Measurements from ENCODE around the gene GDF2. TPM values are rescaled to one million over a fixed set of nuclear protein-coding genes. Genes with fewer than 3 reads are reported as not detected.

Gene GDF2
- total RNA-seq, 1 experiment from 2014 or later: not detected

DNA sequence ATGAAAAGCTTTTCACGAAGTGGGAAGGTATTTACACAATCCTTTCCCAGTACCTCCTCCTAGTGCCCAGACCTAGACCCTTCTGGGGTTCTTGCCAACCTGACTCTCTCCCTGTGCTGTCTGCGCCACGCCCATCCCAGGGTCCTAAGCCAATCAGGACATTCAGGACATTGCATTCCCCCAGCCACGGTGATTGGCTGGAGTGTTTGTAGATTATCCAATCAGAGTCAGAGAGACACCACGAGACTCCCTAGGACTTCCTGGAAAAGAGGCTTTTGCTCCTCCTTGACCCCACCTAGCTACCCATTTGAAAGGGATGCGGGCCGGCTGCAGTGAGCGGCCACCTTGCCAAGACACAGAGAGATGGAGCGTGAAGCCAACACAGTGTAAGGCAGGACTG is 3.5 kb upstream of the GDF2 start:
- H2AK5ac ChIP-seq (ENCODE audit: insufficient read length, low read length): no peak overlapping the region
- no peaks in the 10 kb centered on the region for H3K23me2 ChIP-seq (ENCODE audit: insufficient read length, low read depth, low read length, poor library complexity, severe bottlenecking)
- no peak overlapping the region for H2AFZ ChIP-seq (ENCODE audit: low read length)
- no peak overlapping the region for H2BK5ac ChIP-seq (ENCODE audit: insufficient read length, low read length)
- no peak overlapping the region for H3K56ac ChIP-seq (ENCODE audit: insufficient read length, low read depth, low read length)
- H3K79me1 ChIP-seq (ENCODE audit: insufficient read depth, low read depth, low read length, poor library complexity, severe bottlenecking): no peaks in the 10 kb centered on the region
- no peaks in the 10 kb centered on the region for H4K20me1 ChIP-seq (ENCODE audit: control insufficient read depth, insufficient read depth, insufficient read length)
- no peaks in the 10 kb centered on the region; a peak in 1 of 7 replicates for H3K36me3 Mint-ChIP-seq (ENCODE audit: insufficient read depth in 1 of 3, low read depth in 3 of 3)
- H2BK120ac ChIP-seq (ENCODE audit: low read depth, low read length, poor library complexity, severe bottlenecking): no peak overlapping the region
- H4K91ac ChIP-seq (ENCODE audit: insufficient read length, low read depth, low read length): no peak overlapping the region
- DNase-seq: peak; percentile 65
- no peaks in the 10 kb centered on the region for H3K4me1 ChIP-seq (ENCODE audit: insufficient read depth, low read length)
- no peak overlapping the region for H3K27ac ChIP-seq (ENCODE audit: insufficient read length, low read depth, low read length)
- H3K18ac ChIP-seq (ENCODE audit: insufficient read length, low read depth, low read length): no peak overlapping the region
- no peak overlapping the region for H2BK20ac ChIP-seq (ENCODE audit: low read depth, low read length, poor library complexity, severe bottlenecking)
- no peak overlapping the region for H4K8ac ChIP-seq (replicated peaks; ENCODE audit: insufficient read length, low read depth, low read length)
- no peak overlapping the region for H3K4me2 ChIP-seq (ENCODE audit: insufficient read depth, insufficient read length, low read length)
- H3K4ac ChIP-seq (ENCODE audit: low read depth, low read length): no peak overlapping the region
- H2BK12ac ChIP-seq (ENCODE audit: insufficient read length, low read depth, low read length): no peak overlapping the region
- H3K14ac ChIP-seq (ENCODE audit: insufficient read depth, low read length): no peak overlapping the region
- no CpG with 5 or more reads among the region's 9 CpGs for WGBS (ENCODE audit: extremely low coverage, insufficient read length, low lambda C conversion rate)
- no peaks in the 10 kb centered on the region for H3K9me3 ChIP-seq (ENCODE audit: control insufficient read depth, low read depth, low read length)
- H3K79me2 ChIP-seq (ENCODE audit: insufficient read depth, low read length): no peaks in the 10 kb centered on the region
- no peak overlapping the region for H3T11ph ChIP-seq (ENCODE audit: low read length)
- no peak overlapping the region for H3K9ac ChIP-seq (ENCODE audit: extremely low read depth, insufficient read length, low read length)
- no peak overlapping the region for H2BK15ac ChIP-seq (ENCODE audit: low read depth, low read length)
- H3K27me3 ChIP-seq (ENCODE audit: insufficient read depth, low read length): no peaks in the 10 kb centered on the region
- no peak overlapping the region for H3K4me3 Mint-ChIP-seq
- H3K27me3 Mint-ChIP-seq (ENCODE audit: low read depth): peaks cover 4% of the 10 kb centered on the region
- H4K5ac ChIP-seq (ENCODE audit: insufficient read length, low read depth, low read length): no peak overlapping the region
- H3K4me1 Mint-ChIP-seq: no peaks in the 10 kb centered on the region
- TF ChIP-seq, protein P1, sequence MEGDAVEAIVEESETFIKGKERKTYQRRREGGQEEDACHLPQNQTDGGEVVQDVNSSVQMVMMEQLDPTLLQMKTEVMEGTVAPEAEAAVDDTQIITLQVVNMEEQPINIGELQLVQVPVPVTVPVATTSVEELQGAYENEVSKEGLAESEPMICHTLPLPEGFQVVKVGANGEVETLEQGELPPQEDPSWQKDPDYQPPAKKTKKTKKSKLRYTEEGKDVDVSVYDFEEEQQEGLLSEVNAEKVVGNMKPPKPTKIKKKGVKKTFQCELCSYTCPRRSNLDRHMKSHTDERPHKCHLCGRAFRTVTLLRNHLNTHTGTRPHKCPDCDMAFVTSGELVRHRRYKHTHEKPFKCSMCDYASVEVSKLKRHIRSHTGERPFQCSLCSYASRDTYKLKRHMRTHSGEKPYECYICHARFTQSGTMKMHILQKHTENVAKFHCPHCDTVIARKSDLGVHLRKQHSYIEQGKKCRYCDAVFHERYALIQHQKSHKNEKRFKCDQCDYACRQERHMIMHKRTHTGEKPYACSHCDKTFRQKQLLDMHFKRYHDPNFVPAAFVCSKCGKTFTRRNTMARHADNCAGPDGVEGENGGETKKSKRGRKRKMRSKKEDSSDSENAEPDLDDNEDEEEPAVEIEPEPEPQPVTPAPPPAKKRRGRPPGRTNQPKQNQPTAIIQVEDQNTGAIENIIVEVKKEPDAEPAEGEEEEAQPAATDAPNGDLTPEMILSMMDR (conservative IDR thresholded peaks at IDR 0.05): no peak
- no peak overlapping the region for H3K23ac ChIP-seq (ENCODE audit: insufficient read length, low read depth, low read length)
- no peaks in the 10 kb centered on the region; a peak in 3 of 5 replicates for H3K9me3 Mint-ChIP-seq
- no peak overlapping the region for H3K27ac Mint-ChIP-seq
